ENCODE data around the gene SCYGR3. TPM values are rescaled to one million over a fixed set of nuclear protein-coding genes. Genes with fewer than 3 reads are reported as not detected.

SCYGR3 gene
- total RNA-seq, 5 donors from 2014 or later (not counting 1 experiment from before 2014, with no cell fraction given): not detected

DNA sequence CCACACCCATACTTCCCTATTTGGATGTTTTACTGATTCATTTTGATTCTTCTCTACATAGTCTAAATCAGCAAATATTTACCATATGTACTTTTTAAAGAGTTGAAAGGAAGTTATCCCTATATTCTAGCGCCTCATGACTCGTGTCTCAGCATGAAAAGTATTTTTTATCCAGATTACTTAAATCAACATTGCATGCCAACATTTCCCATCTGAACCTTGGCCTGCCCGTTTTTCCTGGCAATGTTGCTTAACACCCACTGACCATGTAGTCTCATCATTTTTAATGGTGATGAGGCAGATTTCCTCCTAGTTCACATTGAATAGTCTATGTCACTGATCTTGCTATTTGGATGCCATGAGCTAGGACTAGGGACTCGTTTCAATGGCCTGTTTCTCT lies 38.8 kb upstream of the SCYGR3 start:
- ChIA-PET CTCF (no interaction called here), POLR2A (no interaction called here)
- DNase-seq: no peak
- Mint-ChIP-seq H3K27me3 (peaks cover 2 to 5% of the 10 kb centered on the region in 2 donors), H3K4me3 (no peak overlapping the region), H3K36me3 (no peaks in the 10 kb centered on the region), H3K9me3 (no peaks in the 10 kb centered on the region), H3K4me1 (no peaks in the 10 kb centered on the region), H3K27ac (no peak overlapping the region)
- WGBS (ENCODE audit: insufficient coverage): no CpG with 5 or more reads among the region's 4 CpGs
- no peak for ATAC-seq (replicated peaks in 1 of 4)
- Histone ChIP-seq H3K27me3 (replicated peaks in 1 of 2; ENCODE audit: control insufficient read depth in 2 of 2, extremely low read depth in 1 of 2, insufficient read depth in 2 of 2, low read length in 1 of 2) (no peaks in the 10 kb centered on the region), H3K27ac (ENCODE audit: low read length) (no peak overlapping the region), H3K9me3 (no peaks in the 10 kb centered on the region), H3K4me3 (ENCODE audit: control insufficient read depth in 1 of 2, extremely low read depth in 1 of 2, low read length in 1 of 2) (no peak overlapping the region), H3K36me3 (ENCODE audit: control insufficient read depth in 2 of 2, extremely low read depth in 1 of 2, insufficient read depth in 1 of 2, low read length in 1 of 2) (no peaks in the 10 kb centered on the region), H3K4me1 (ENCODE audit: control insufficient read depth in 1 of 2, extremely low read depth in 1 of 2, insufficient read depth in 2 of 2, low read length in 2 of 2) (no peaks in the 10 kb centered on the region)

DNA sequence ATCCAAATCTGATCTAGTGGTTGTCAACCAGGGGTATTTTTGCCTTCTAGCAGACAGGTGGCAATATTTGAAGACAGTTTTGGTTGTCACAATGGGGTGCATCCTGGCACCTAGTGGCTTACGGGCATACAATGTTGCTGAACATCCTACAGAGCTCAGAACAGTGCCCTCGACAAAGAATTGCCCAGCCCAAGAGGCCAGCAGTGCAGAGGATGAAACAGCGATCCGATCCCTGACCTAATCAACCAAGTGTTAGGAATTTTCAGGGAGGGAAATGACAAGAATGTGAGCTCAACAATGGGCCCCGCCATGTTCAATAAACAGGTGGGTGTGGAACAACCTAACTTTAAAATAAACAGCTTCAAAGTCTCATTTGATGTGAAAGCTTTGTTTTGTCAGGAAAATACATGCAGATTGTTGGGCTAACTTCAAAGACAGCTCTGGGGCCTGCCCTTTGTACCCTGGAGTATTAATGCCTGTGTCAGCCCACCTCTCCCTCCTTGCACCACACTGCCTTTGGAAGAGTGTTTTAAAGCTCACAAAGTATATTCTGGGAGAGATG lies 29.4 kb upstream of the SCYGR3 start:
- 83% methylated on average over 1 of the region's 5 CpGs for WGBS (ENCODE audit: insufficient coverage)
- Mint-ChIP-seq H3K36me3 (no peaks in the 10 kb centered on the region), H3K27me3 (peaks cover 0 to 15% of the 10 kb centered on the region in 2 donors)

DNA sequence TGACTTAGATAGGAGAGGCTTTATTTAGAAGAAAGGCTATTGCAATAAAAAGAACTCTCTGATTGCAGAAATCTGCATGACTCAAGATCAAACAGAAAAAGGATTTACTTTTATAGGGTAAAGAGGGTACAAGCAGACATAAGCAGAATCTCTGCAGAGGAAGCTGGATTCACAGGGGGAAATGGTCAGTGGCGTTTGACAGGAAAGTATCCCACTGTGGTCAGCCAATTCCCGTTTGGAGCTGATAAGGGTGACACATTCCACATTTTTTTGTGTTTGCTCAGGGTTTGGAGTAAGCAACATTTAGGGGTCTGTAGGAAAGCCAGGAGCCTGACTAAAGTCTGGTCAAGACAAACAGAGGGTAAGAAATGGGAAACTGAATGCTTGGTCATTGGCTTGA lies 28.0 kb upstream of the SCYGR3 start:
- no CpG with 5 or more reads among the region's 2 CpGs for WGBS (ENCODE audit: insufficient coverage)
- H3K36me3 ChIP-seq (ENCODE audit: control insufficient read depth in 2 of 2, extremely low read depth in 1 of 2, insufficient read depth in 1 of 2, low read length in 1 of 2): no peaks in the 10 kb centered on the region
- Mint-ChIP-seq H3K4me1 (no peaks in the 10 kb centered on the region), H3K36me3 (no peaks in the 10 kb centered on the region), H3K9me3 (no peaks in the 10 kb centered on the region), H3K27me3 (peaks cover 0 to 9% of the 10 kb centered on the region in 2 donors), H3K4me3 (no peak overlapping the region), H3K27ac (no peak overlapping the region)
- no peak overlapping the region for H3K27ac ChIP-seq (ENCODE audit: low read length)
- no peaks in the 10 kb centered on the region for H3K27me3 ChIP-seq (replicated peaks in 1 of 2; ENCODE audit: control insufficient read depth in 2 of 2, extremely low read depth in 1 of 2, insufficient read depth in 2 of 2, low read length in 1 of 2)
- no peak for DNase-seq
- ChIA-PET POLR2A (no interaction called here), CTCF (no interaction called here)
- H3K4me1 ChIP-seq (ENCODE audit: control insufficient read depth in 1 of 2, extremely low read depth in 1 of 2, insufficient read depth in 2 of 2, low read length in 2 of 2): no peaks in the 10 kb centered on the region
- H3K9me3 ChIP-seq: no peaks in the 10 kb centered on the region
- H3K4me3 ChIP-seq (ENCODE audit: control insufficient read depth in 1 of 2, extremely low read depth in 1 of 2, low read length in 1 of 2): no peak overlapping the region
- no peak for ATAC-seq (replicated peaks in 1 of 4)

More for the DNA sequence above, 29.4 kb upstream of the SCYGR3 start:
- POLR2A ChIA-PET: no interaction called here
- Histone ChIP-seq H3K27ac (ENCODE audit: low read length) (no peak overlapping the region), H3K27me3 (replicated peaks in 1 of 2; ENCODE audit: control insufficient read depth in 2 of 2, extremely low read depth in 1 of 2, insufficient read depth in 2 of 2, low read length in 1 of 2) (no peaks in the 10 kb centered on the region), H3K36me3 (ENCODE audit: control insufficient read depth in 2 of 2, extremely low read depth in 1 of 2, insufficient read depth in 1 of 2, low read length in 1 of 2) (no peaks in the 10 kb centered on the region), H3K4me1 (ENCODE audit: control insufficient read depth in 1 of 2, extremely low read depth in 1 of 2, insufficient read depth in 2 of 2, low read length in 2 of 2) (no peaks in the 10 kb centered on the region), H3K9me3 (no peaks in the 10 kb centered on the region), H3K4me3 (ENCODE audit: control insufficient read depth in 1 of 2, extremely low read depth in 1 of 2, low read length in 1 of 2) (no peak overlapping the region)
- Mint-ChIP-seq H3K4me1 (no peaks in the 10 kb centered on the region), H3K4me3 (no peak overlapping the region), H3K9me3 (no peaks in the 10 kb centered on the region), H3K27ac (no peak overlapping the region)
- CTCF ChIA-PET: no interaction called here
- DNase-seq (no peak), ATAC-seq (replicated peaks in 1 of 4) (no peak)

DNA sequence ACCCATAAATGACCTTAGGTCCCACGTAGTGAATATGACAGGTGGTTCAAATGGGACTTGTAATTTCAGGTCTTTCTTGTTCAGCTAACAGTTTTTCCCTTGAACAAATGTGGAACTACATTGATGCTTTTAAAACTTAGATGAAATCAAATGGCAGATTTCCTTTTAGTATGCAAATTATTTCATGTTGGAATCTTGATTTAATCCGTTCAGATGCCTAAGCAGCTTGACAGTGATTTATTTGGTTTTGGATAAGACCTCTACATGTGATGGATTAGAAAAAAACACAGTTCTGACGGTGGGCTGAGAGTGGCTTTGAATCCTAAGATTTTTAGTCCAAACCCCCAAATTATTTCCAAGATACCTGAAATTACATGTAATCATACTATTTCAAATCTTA lies 19.6 kb upstream of the SCYGR3 start:
- WGBS (ENCODE audit: insufficient coverage): 20% methylated on average over 1 of the region's 3 CpGs
- Mint-ChIP-seq H3K4me1 (no peaks in the 10 kb centered on the region), H3K27ac (no peak overlapping the region), H3K36me3 (no peaks in the 10 kb centered on the region), H3K4me3 (no peak overlapping the region), H3K9me3 (no peaks in the 10 kb centered on the region), H3K27me3 (peaks cover 8 to 9% of the 10 kb centered on the region in 2 donors)
- Histone ChIP-seq H3K4me1 (ENCODE audit: control insufficient read depth in 1 of 2, extremely low read depth in 1 of 2, insufficient read depth in 2 of 2, low read length in 2 of 2) (no peaks in the 10 kb centered on the region), H3K27me3 (replicated peaks in 1 of 2; ENCODE audit: control insufficient read depth in 2 of 2, extremely low read depth in 1 of 2, insufficient read depth in 2 of 2, low read length in 1 of 2) (no peaks in the 10 kb centered on the region), H3K4me3 (ENCODE audit: control insufficient read depth in 1 of 2, extremely low read depth in 1 of 2, low read length in 1 of 2) (no peak overlapping the region), H3K36me3 (ENCODE audit: control insufficient read depth in 2 of 2, extremely low read depth in 1 of 2, insufficient read depth in 1 of 2, low read length in 1 of 2) (no peaks in the 10 kb centered on the region), H3K27ac (ENCODE audit: low read length) (no peak overlapping the region), H3K9me3 (no peaks in the 10 kb centered on the region)
- ChIA-PET POLR2A (no interaction called here), CTCF (no interaction called here)
- DNase-seq (no peak), ATAC-seq (replicated peaks in 1 of 4) (no peak)

DNA sequence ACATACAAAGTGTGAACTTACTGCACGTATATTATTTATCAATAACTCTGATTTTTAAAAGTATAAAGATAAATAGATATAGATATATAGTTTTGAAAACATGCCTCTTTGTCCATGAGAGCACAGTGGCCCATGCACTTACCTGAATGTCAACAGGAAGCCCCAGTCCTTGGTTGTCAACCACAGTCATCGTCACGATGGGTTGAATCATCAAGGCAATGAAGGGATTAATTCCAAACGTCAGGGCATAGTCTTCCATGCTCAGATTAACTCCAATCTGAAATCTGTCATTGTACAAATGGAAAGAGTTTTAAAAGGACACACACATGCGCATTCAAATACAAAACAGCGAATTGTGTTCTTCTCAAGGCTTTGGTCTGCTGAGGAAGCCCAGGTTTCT lies 18.2 kb upstream of the SCYGR3 start:
- Mint-ChIP-seq H3K9me3 (no peaks in the 10 kb centered on the region), H3K4me1 (no peaks in the 10 kb centered on the region), H3K36me3 (no peaks in the 10 kb centered on the region), H3K27me3 (peaks cover 13 to 16% of the 10 kb centered on the region in 2 donors), H3K27ac (no peak overlapping the region), H3K4me3 (no peak overlapping the region)
- CTCF ChIA-PET: no interaction called here
- H3K4me3 ChIP-seq (ENCODE audit: control insufficient read depth in 1 of 2, extremely low read depth in 1 of 2, low read length in 1 of 2): no peak overlapping the region
- H3K4me1 ChIP-seq (ENCODE audit: control insufficient read depth in 1 of 2, extremely low read depth in 1 of 2, insufficient read depth in 2 of 2, low read length in 2 of 2): no peaks in the 10 kb centered on the region
- H3K36me3 ChIP-seq (ENCODE audit: control insufficient read depth in 2 of 2, extremely low read depth in 1 of 2, insufficient read depth in 1 of 2, low read length in 1 of 2): no peaks in the 10 kb centered on the region
- no peak overlapping the region for H3K27ac ChIP-seq (ENCODE audit: low read length)
- H3K27me3 ChIP-seq (replicated peaks in 1 of 2; ENCODE audit: control insufficient read depth in 2 of 2, extremely low read depth in 1 of 2, insufficient read depth in 2 of 2, low read length in 1 of 2): peaks cover 3 to 4% of the 10 kb centered on the region in 2 experiments
- H3K9me3 ChIP-seq: no peaks in the 10 kb centered on the region
- no CpG with 5 or more reads among the region's 6 CpGs for WGBS (ENCODE audit: insufficient coverage)
- ATAC-seq (replicated peaks in 1 of 4) (no peak), DNase-seq (no peak)
- POLR2A ChIA-PET: no interaction called here

DNA sequence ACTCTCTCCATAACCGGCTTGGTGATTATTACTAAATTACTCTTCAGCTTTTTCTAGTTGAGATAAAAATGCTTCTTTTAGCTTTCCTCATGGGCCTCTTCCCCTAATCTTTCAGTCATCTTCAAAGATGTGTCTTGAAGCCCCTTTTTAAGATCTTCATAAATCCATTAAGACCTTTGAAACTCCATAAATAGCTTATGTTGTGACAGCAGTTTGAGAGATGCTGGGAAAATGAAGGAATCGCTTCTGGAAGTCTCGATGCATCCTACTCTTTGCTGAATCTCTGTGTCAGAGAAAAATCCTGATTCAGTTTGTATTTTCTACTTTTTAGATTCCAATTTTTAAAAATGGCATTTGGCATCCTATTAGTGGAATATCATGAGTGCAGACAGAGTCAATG lies 15.7 kb upstream of the SCYGR3 start:
- no peak for ATAC-seq (replicated peaks in 1 of 4)
- Histone ChIP-seq H3K4me3 (ENCODE audit: control insufficient read depth in 1 of 2, extremely low read depth in 1 of 2, low read length in 1 of 2) (no peak overlapping the region), H3K27me3 (replicated peaks in 1 of 2; ENCODE audit: control insufficient read depth in 2 of 2, extremely low read depth in 1 of 2, insufficient read depth in 2 of 2, low read length in 1 of 2) (peaks cover 3 to 4% of the 10 kb centered on the region in 2 experiments), H3K9me3 (no peaks in the 10 kb centered on the region), H3K27ac (ENCODE audit: low read length) (no peak overlapping the region), H3K36me3 (ENCODE audit: control insufficient read depth in 2 of 2, extremely low read depth in 1 of 2, insufficient read depth in 1 of 2, low read length in 1 of 2) (no peaks in the 10 kb centered on the region), H3K4me1 (ENCODE audit: control insufficient read depth in 1 of 2, extremely low read depth in 1 of 2, insufficient read depth in 2 of 2, low read length in 2 of 2) (no peaks in the 10 kb centered on the region)
- no peak for DNase-seq
- 100% methylated on average over 1 of the region's 3 CpGs for WGBS (ENCODE audit: insufficient coverage)
- peaks cover 18 to 20% of the 10 kb centered on the region in 2 donors for H3K27me3 Mint-ChIP-seq
- H3K4me1 Mint-ChIP-seq: no peaks in the 10 kb centered on the region
- H3K9me3 Mint-ChIP-seq: no peaks in the 10 kb centered on the region
- H3K4me3 Mint-ChIP-seq: no peak overlapping the region
- POLR2A ChIA-PET: no interaction called here
- CTCF ChIA-PET: no interaction called here
- no peak overlapping the region for H3K27ac Mint-ChIP-seq
- no peaks in the 10 kb centered on the region for H3K36me3 Mint-ChIP-seq

DNA sequence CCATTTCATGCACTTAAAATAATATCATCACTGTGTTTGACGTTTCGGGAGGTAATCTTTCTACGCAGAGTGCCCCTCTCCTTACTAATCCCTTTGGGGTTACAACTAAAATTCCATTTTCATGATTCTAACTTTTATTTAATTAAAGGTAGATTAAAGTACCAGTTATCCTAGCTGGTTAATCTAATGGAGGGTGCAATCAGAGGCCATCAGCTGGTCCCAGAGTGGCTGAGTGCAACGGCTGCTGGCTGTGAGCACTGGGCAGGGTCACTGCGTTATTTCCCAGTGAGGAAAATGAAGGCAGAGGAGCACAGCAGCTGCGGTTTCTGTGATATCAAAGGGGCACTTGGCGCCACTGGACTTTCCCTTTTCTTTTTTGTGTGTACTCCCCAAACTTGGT lies 14.8 kb upstream of the SCYGR3 start:
- no peak for ATAC-seq (replicated peaks in 1 of 4)
- Mint-ChIP-seq H3K9me3 (no peaks in the 10 kb centered on the region), H3K27me3 (peaks cover 18 to 20% of the 10 kb centered on the region in 2 donors), H3K4me3 (no peak overlapping the region), H3K27ac (no peak overlapping the region), H3K36me3 (no peaks in the 10 kb centered on the region), H3K4me1 (no peaks in the 10 kb centered on the region)
- POLR2A ChIA-PET: no interaction called here
- Histone ChIP-seq H3K36me3 (ENCODE audit: control insufficient read depth in 2 of 2, extremely low read depth in 1 of 2, insufficient read depth in 1 of 2, low read length in 1 of 2) (no peaks in the 10 kb centered on the region), H3K27me3 (replicated peaks in 1 of 2; ENCODE audit: control insufficient read depth in 2 of 2, extremely low read depth in 1 of 2, insufficient read depth in 2 of 2, low read length in 1 of 2) (peaks cover 3 to 4% of the 10 kb centered on the region in 2 experiments), H3K9me3 (no peaks in the 10 kb centered on the region), H3K4me1 (ENCODE audit: control insufficient read depth in 1 of 2, extremely low read depth in 1 of 2, insufficient read depth in 2 of 2, low read length in 2 of 2) (no peaks in the 10 kb centered on the region), H3K4me3 (ENCODE audit: control insufficient read depth in 1 of 2, extremely low read depth in 1 of 2, low read length in 1 of 2) (no peak overlapping the region), H3K27ac (ENCODE audit: low read length) (no peak overlapping the region)
- CTCF ChIA-PET: no interaction called here
- 67% methylated on average over 4 of the region's 7 CpGs for WGBS (ENCODE audit: insufficient coverage)
- no peak for DNase-seq
